ENCODE measurements around the gene TXNRD2. TPM values are rescaled to one million over a fixed set of nuclear protein-coding genes. Genes with fewer than 3 reads are reported as not detected.

Gene TXNRD2
- total RNA-seq, 2 experiments from 2014 or later: 24.7 to 28.9 TPM

DNA sequence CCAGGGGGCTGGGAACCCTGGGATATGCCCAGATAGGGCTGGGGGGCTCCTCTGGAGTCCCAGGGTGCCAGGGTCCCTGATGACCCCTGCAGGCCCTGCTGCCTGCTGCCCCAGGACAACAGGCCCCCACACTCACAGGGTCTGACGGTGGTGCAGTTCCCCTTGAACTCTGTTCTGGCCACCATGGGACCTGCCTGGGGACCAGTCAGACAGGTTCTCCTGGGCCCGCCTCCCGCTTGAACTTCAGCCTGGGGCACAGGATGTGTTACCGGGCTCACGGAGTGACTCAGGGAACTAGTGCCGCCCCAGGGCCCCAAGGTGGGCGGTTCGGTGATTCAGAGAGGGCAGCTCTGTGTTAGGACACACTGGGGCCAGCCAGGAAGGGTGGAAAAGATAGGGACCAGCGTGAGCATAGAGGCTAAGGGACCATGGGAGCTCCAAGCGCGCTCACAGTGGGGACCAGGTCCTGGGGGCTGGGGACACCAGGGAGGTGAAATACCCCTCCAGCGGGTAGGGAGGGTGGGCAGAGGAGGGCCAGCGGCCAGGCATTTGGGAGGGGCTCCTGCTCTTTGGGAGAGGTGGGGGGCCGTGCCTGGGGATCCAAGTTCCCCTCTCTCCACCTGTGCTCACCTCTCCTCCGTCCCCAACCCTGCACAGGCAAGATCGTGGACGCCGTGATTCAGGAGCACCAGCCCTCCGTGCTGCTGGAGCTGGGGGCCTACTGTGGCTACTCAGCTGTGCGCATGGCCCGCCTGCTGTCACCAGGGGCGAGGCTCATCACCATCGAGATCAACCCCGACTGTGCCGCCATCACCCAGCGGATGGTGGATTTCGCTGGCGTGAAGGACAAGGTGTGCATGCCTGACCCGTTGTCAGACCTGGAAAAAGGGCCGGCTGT is 21.5 kb upstream of the TXNRD2 start:
- Histone ChIP-seq H3K79me2 (ENCODE audit: insufficient read depth, low read depth, low read length) (no peaks in the 10 kb centered on the region), H3K4me1 (ENCODE audit: insufficient read depth, low read length, poor library complexity, severe bottlenecking) (peaks cover 4% of the 10 kb centered on the region), H3K9me3 (ENCODE audit: low read length) (no peaks in the 10 kb centered on the region), H3K4me2 (ENCODE audit: low read length) (no peak overlapping the region), H3K9me2 (ENCODE audit: insufficient read depth, low read length) (no peaks in the 10 kb centered on the region), H2AFZ (ENCODE audit: low read length) (no peak overlapping the region), H3K4me3 (ENCODE audit: low read depth, low read length, poor library complexity, severe bottlenecking) (no peak overlapping the region), H4K20me1 (ENCODE audit: insufficient read depth, low read length) (no peaks in the 10 kb centered on the region), H3K36me3 (ENCODE audit: insufficient read depth, low read length) (peaks cover 22% of the 10 kb centered on the region; the same call in 1 of the 2 replicates), H3K27ac (ENCODE audit: low read depth, low read length, poor library complexity, severe bottlenecking) (no peak overlapping the region)
- no peak for DNase-seq (ENCODE audit: low spot score)
- intact Hi-C loops (cut with micrococcal nuclease; ENCODE audit: unreplicated experiment): loop anchor here (5.0 kb wide), 1 partner anchor 119 kb away; the partner anchor contains the start of gene DGCR8
- TF ChIP-seq, protein P1, sequence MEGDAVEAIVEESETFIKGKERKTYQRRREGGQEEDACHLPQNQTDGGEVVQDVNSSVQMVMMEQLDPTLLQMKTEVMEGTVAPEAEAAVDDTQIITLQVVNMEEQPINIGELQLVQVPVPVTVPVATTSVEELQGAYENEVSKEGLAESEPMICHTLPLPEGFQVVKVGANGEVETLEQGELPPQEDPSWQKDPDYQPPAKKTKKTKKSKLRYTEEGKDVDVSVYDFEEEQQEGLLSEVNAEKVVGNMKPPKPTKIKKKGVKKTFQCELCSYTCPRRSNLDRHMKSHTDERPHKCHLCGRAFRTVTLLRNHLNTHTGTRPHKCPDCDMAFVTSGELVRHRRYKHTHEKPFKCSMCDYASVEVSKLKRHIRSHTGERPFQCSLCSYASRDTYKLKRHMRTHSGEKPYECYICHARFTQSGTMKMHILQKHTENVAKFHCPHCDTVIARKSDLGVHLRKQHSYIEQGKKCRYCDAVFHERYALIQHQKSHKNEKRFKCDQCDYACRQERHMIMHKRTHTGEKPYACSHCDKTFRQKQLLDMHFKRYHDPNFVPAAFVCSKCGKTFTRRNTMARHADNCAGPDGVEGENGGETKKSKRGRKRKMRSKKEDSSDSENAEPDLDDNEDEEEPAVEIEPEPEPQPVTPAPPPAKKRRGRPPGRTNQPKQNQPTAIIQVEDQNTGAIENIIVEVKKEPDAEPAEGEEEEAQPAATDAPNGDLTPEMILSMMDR (conservative IDR thresholded peaks at IDR 0.05; ENCODE audit: low read length): no peak
- no peak for TF ChIP-seq EZH2phosphoT487 (IDR thresholded peaks at IDR 0.05; ENCODE audit: borderline replicate concordance, low read depth, low read length)
- ChIA-PET CTCF (ENCODE audit: unreplicated experiment) (interaction anchor here (0.7 kb wide), 1 partner anchor 148 kb away, joined by 9 read pairs; no protein-coding TSS in a partner anchor), POLR2A (no interaction called here)
- no TSS peak for BruUV-seq (replicated peaks)

DNA sequence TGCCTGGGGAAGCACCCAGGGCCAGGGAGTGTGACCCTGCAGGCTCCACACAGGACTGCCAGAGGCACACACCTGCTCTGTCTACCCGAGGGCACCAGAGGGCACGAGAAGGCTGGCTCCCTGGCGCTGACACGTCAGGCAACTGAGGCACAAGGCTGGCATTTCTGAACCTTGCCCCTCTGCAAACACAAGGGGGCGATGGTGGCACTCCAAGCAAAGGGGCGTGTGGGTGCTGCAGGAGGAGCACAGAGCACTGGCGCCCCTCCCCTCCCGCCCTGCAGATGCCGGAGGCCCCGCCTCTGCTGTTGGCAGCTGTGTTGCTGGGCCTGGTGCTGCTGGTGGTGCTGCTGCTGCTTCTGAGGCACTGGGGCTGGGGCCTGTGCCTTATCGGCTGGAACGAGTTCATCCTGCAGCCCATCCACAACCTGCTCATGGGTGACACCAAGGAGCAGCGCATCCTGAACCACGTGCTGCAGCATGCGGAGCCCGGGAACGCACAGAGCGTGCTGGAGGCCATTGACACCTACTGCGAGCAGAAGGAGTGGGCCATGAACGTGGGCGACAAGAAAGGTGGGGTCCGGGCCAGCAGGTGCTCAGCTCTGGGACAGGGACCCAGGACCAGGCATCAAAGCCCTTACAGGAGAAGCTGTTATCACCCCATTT is 20.8 kb upstream of the TXNRD2 start:
- intact Hi-C loops (cut with micrococcal nuclease; ENCODE audit: unreplicated experiment): loop anchor here (5.0 kb wide), 1 partner anchor 120 kb away; the partner anchor contains the start of gene DGCR8
- Histone ChIP-seq H3K4me1 (ENCODE audit: insufficient read depth, low read length, poor library complexity, severe bottlenecking) (peaks cover 4% of the 10 kb centered on the region), H3K4me2 (ENCODE audit: low read length) (no peak overlapping the region), H3K9me3 (ENCODE audit: low read length) (no peaks in the 10 kb centered on the region), H3K4me3 (ENCODE audit: low read depth, low read length, poor library complexity, severe bottlenecking) (no peak overlapping the region), H2AFZ (ENCODE audit: low read length) (no peak overlapping the region), H3K36me3 (ENCODE audit: insufficient read depth, low read length) (peaks cover 18% of the 10 kb centered on the region; the same call in 1 of the 2 replicates), H3K9me2 (ENCODE audit: insufficient read depth, low read length) (no peaks in the 10 kb centered on the region), H3K79me2 (ENCODE audit: insufficient read depth, low read depth, low read length) (no peaks in the 10 kb centered on the region), H4K20me1 (ENCODE audit: insufficient read depth, low read length) (no peaks in the 10 kb centered on the region), H3K27ac (ENCODE audit: low read depth, low read length, poor library complexity, severe bottlenecking) (no peak overlapping the region)
- ChIA-PET CTCF (ENCODE audit: unreplicated experiment) (interaction anchor here (0.7 kb wide), 1 partner anchor 149 kb away, joined by 9 read pairs; no protein-coding TSS in a partner anchor), POLR2A (no interaction called here)
- no TSS peak for BruUV-seq (replicated peaks)
- TF ChIP-seq, protein P1 (conservative IDR thresholded peaks at IDR 0.05; ENCODE audit: low read length): peak; percentile 80
- no peak for TF ChIP-seq EZH2phosphoT487 (IDR thresholded peaks at IDR 0.05; ENCODE audit: borderline replicate concordance, low read depth, low read length)
- DNase-seq (ENCODE audit: low spot score): peak; percentile 90

Measured in OCI-LY7 (cell line).